Heart left ventricle (tissue), 13 donors: ENCODE measurements around the gene P2RX1.

Experiments
- CTCF ChIP-seq, 12 donors: fragments of 200-600 bp; sonication (generic) in 4 of 12; IDR thresholded peaks; one replicate each; pipeline versions ENCODE4 v1.5.0 to v1.8.0; 2018 to 2022; ENCODE audit warnings: antibody characterized with exemption in 12 of 12, mild to moderate bottlenecking in 5 of 12
- POLR2A ChIP-seq, 2 donors: fragments of 450-650 bp; IDR thresholded peaks; one replicate each; pipeline ENCODE4 v1.6.1; 2017; ENCODE audit warnings: antibody characterized with exemption in 2 of 2, mild to moderate bottlenecking in 2 of 2, moderate library complexity in 2 of 2
- donor health status: ischemic (EF 13 %, LVEDD 7.1; RV severe dilation, severe dysfunction).
- donor health status: DM: no; HTN: yes; CAD: no.
- donor health status: DM: no; HTN: no; CAD: no.
- donor health status: ischemic (EF 25% LVEDD 6.9; RV normal size, moderate dysfunction).
- donor health status: ischemic (EF 25% LVEDD 5.7; RV mildly dilated, moderate dysfunction).
- donor health status: ischemic (EF 35%, LVEDD 5.7; RV mildly dilated, moderate dysfunction).
- donor health status: nonischemic (EF 11% LVEDD 7.7; RV severe dilation, severe dysfunction).
- donor health status: DM: yes; HTN: yes; CAD: no.
- donor health status: PGD.
- donor health status: ischemic (EF 29% LVEDD 5.4; RV normal size, mild dysfunction).
- donor health status: nonischemic (EF 23%, LVEDD 6.1; RV moderate dilation, normal function).

GRCh38 chr17:3937359-3937758 lies 21.1 kb upstream of the P2RX1 start:
- no peak for TF ChIP-seq CTCF (IDR thresholded peaks at IDR 0.05)
- no peak for TF ChIP-seq POLR2A (IDR thresholded peaks at IDR 0.05)
